HG03095 (cell line): ENCODE data around the gene ATP2A1.
A peak's percentile ranks its signal among the peaks of the same experiment; 100 is the strongest.

Experiments
- ATAC-seq: cut with Tn5 transposase; IDR thresholded peaks from one replicate; pipeline ENCODE4 v1.9.1; 2021; ENCODE audit warnings: moderate library complexity; ENCODE audit not compliant: unreplicated experiment

The ATP2A1 gene

GRCh38 chr16:28878083-28878926 lies at the start of gene ATP2A1:
Gene ATP2A1 (plus strand): TSS chr16:28878488. CDS start chr16:28878672, 184 bp downstream.
- ATAC-seq: no peak

DNA sequence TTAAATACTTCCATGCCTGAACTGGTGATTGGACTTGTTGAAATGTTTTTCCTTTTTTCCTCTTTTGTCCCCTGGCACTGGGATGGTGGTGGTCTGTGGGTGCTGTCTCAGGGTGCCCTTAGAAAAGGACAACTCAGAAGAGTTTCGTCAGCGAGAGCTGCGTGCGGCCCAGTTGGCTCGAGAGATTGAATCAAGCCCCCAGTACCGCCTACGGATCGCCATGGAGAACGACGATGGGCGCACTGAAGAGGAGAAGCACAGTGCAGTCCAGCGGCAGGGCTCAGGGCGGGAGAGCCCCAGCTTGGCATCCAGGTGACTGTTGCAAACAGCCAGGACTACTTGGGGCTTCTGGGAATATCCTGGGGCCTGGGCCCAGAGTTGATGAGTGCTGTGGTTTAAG lies 48.5 kb upstream of the ATP2A1 start:
- no peak for ATAC-seq

GRCh38 chr16:28830531-28830930 lies 47.8 kb upstream of the ATP2A1 start:
- ATAC-seq: no peak

GRCh38 chr16:28834349-28834748 lies 43.9 kb upstream of the ATP2A1 start:
- ATAC-seq: no peak

DNA sequence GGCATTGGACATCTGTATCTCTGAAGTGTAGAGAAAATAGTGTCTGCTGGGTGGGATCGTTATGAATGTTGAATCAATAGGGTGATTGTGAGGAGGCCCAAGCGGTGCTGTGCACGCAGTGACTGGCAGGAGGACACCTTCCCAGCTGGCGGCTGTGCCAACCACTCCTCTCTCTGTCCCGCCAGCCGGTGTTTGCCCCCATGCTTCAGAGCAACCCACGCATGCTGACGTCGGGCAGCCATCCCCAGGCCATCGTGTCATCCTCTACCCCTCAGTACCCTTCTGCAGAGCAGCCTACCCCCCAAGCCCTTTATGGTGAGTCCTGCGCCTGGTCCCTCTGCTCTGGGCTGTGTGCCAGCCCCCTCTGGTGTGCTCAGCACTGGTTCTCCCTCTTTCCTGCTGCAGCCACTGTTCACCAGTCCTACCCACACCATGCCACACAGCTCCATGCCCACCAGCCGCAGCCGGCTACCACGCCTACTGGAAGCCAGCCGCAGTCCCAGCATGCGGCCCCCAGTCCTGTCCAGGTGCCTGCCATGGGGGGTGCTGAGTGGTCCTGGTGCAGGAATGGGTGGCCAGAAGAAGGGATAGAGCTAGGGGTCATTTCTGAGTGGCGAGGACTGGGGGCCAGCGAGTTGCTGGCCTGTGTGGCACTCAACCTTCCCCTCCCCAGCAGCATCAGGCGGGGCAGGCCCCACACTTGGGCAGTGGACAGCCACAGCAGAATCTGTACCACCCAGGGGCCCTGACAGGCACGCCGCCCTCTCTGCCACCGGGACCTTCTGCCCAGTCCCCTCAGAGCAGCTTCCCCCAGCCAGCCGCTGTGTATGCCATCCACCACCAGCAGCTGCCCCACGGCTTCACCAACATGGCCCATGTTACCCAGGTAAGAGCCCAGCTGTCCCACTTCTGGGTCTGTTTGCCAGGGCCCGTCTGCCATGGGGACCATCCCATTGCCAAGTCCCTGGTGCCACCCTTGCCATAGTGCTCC lies 43.1 kb upstream of the ATP2A1 start:
- ATAC-seq: no peak

DNA sequence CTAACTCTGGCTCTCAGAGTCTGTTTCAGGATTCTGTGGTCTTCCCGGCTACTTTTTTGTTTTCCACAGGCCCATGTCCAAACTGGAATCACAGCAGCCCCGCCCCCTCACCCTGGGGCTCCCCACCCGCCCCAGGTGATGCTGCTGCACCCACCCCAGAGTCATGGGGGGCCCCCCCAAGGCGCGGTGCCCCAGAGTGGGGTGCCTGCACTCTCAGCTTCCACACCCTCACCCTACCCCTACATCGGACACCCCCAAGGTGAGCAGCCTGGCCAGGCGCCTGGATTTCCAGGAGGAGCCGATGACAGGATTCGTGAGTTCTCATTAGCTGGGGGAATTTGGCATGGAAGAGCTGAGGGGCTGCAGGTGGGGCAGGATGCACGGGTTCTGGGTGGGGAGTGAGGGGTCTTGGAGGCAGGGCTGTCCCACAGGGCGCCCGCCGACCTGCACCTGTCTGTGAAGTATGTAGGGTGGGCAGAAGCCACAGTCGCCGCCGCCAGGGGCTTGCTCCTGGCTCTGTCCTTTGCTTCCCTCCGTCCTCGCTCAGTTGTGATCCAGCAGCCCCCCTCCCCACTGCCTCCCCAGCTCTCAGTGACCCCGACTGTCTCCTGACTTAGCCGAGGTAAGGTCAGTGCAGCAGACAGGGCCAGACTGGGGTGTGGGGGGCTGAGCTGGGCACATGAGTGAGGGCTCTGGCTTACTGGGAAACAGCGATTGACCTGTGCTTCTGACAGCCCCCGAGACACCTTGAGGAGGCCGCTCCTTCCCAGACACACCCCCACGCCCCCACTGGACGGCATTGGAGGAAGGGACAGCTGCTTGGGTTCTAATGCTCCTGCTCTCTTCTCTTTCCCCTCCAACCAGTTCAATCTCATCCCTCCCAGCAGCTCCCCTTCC lies 42.2 kb upstream of the ATP2A1 start:
- no peak for ATAC-seq

GRCh38 chr16:28836761-28837064 lies 41.6 kb upstream of the ATP2A1 start:
- no peak for ATAC-seq

- no peak for ATAC-seq
These were observed 40.4 kb upstream of the ATP2A1 start for GRCh38 chr16:28837672-28838557.

DNA sequence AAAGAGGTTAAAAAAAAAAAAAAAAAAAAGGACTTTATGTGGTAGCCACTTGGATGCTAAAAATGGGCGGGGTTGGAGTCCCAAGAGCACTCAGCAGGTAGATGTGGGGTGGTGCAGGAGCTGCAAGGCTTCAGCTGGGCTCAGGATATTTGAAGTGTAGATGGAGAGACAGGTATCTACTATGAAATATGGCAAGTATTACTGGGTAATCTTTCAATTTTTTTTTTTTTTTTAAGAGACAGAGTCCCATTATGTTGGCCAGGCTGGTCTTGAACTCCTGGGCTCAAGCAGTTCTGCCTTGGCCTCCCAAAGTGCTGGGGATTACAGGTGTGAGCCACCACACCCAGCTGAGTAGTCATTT lies 39.8 kb upstream of the ATP2A1 start:
- ATAC-seq: no peak

GRCh38 chr16:28839004-28839639 lies 39.2 kb upstream of the ATP2A1 start:
- ATAC-seq: no peak

DNA sequence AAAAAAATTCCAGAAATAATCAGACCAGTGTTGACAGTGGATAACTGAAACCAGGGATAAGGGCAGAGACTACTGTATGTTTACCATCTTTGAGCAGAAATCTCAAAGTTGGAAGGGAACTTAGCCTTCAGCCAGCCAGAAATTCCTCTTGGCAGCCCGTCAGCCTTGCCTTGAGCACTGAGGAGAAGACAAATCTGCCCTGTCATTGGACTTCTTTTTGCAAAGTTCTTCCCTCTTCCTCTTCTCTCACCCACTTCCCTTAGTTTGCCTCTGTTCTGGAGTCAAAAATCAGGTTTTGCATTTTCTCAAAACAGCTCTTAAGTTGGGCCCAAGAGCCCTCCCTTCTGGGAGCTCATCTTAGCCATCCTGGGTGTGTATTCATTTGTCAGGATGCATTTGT lies 38.4 kb upstream of the ATP2A1 start:
- no peak for ATAC-seq

- no peak for ATAC-seq
These were observed 35.6 kb upstream of the ATP2A1 start for GRCh38 chr16:28842696-28843095.

DNA sequence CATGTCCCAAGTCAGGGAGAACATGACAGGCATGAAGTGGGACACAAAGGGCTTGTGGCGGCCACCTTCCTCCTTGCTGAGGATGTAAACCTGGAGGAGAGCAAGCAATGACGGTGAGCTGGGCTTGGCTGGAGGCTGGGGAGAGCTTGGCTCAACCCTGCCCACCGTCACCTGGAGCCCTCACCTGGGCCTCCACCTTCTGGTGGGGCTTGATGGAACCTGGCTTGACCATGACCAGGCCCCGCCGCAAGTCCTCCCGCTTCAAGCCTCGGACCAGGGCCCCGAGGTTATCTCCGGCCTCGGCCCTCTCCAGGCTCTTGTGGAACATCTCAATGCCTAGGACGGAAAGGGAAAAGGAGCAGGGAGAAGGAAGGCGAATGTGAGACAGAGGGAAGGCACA lies 34.5 kb upstream of the ATP2A1 start:
- ATAC-seq: no peak

GRCh38 chr16:28844226-28844885 lies 33.9 kb upstream of the ATP2A1 start:
- ATAC-seq: no peak

DNA sequence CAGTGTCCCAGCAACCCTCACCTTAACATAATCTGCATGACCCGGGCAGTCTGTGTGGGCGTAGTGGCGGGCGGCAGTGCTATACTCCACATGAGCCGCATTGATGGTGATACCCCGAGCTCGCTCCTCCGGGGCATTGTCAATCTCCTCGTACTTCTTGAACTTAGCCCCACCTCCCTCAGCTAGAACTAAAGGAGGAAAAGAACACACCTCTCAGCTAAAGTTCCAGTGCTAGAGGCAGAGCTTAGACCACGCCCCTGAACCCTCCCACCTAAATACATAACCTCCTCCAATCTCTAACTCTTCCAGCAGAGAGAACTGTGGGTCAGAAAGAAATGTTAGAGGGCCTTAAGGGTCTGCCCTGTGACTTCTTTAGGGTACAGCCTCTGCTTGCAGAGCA lies 33.0 kb upstream of the ATP2A1 start:
- ATAC-seq: no peak

GRCh38 chr16:28845761-28846079 lies 32.6 kb upstream of the ATP2A1 start:
- no peak for ATAC-seq

- ATAC-seq: peak; percentile 78
These were observed 32.0 kb upstream of the ATP2A1 start, which contains the start of gene TUFM for GRCh38 chr16:28846080-28846932. Gene TUFM (minus strand): TSS chr16:28846348. CDS start chr16:28846269, 79 bp downstream.

GRCh38 chr16:28846933-28847273 lies 31.4 kb upstream of the ATP2A1 start:
- peak; percentile 6 for ATAC-seq
